ENCODE data around the gene RNF167.

- peak; percentile 88 for TF ChIP-seq POLR2A (IDR thresholded peaks at IDR 0.05)
- TF ChIP-seq CTCF (IDR thresholded peaks at IDR 0.05): peak in 1 of 3 donors; percentile 14
- TF ChIP-seq EP300 (IDR thresholded peaks at IDR 0.05): no peak
Observed at GRCh38 chr17:4967539-4968485, 27.7 kb downstream of the RNF167 start, which contains the start of gene SPAG7.

All from ovary (tissue), 3 donors.